CD14-positive monocyte (primary cell): ENCODE results near the gene WEE2. TPM values are rescaled to one million over a fixed set of nuclear protein-coding genes. Genes with fewer than 3 reads are reported as not detected.
A peak's percentile ranks its signal among the peaks of the same experiment; 100 is the strongest.

Experiments used
- DNase-seq, 3 donors: peaks; one replicate each; pipeline ENCODE4 v3.0.0-alpha.2; 2011 to 2022
- H2AFZ ChIP-seq: 2 replicates; pipeline ENCODE4 v1.6.0; 2012; ENCODE audit warnings: mild to moderate bottlenecking, low read depth, low read length, inconsistent platforms; ENCODE audit not compliant: insufficient read depth, poor library complexity, severe bottlenecking
- H3K27ac ChIP-seq, 2 donors: 1 replicate in 1 of 2; 2 replicates in 1 of 2; pipeline ENCODE4 v1.5.1; 2012 to 2013; ENCODE audit warnings: low read length in 2 of 2, control low read depth in 1 of 2, inconsistent platforms in 1 of 2, low read depth in 1 of 2, mild to moderate bottlenecking in 1 of 2
- H3K27me3 ChIP-seq, 2 donors: one replicate each; pipeline versions ENCODE4 v1.6.0 to v1.6.1; 2011 to 2013; ENCODE audit warnings: low read length in 2 of 2; ENCODE audit not compliant: control insufficient read depth in 2 of 2, insufficient read depth in 2 of 2
- H3K36me3 ChIP-seq, 2 donors: replicated peaks in 1 of 2; 1 replicate in 1 of 2; 2 replicates in 1 of 2; pipeline versions ENCODE4 v1.5.1 to v1.6.1; 2012 to 2013; ENCODE audit warnings: low read length in 2 of 2, control low read depth in 1 of 2, inconsistent platforms in 1 of 2, mild to moderate bottlenecking in 1 of 2; ENCODE audit not compliant: insufficient read depth in 2 of 2, control insufficient read depth in 1 of 2
- H3K4me1 ChIP-seq, 2 donors: 1 replicate in 1 of 2; 2 replicates in 1 of 2; pipeline versions ENCODE4 v1.5.1 to v1.6.1; 2012 to 2013; ENCODE audit warnings: low read length in 2 of 2, control low read depth in 1 of 2, inconsistent platforms in 1 of 2, mild to moderate bottlenecking in 1 of 2, moderate library complexity in 1 of 2; ENCODE audit not compliant: insufficient read depth in 2 of 2, control insufficient read depth in 1 of 2
- H3K4me2 ChIP-seq: replicated peaks from 2 replicates; pipeline ENCODE3; 2012; ENCODE audit warnings: low read length, moderate library complexity, mild to moderate bottlenecking; ENCODE audit not compliant: poor library complexity, severe bottlenecking; ENCODE audit errors: extremely low read depth
- H3K4me3 ChIP-seq, 3 experiments: fragments of 200-600 bp in 1 of 3; sonication (generic) in 1 of 3; replicated peaks in 1 of 3; 1 replicate in 2 of 3; 2 replicates in 1 of 3; pipeline ENCODE4 v1.5.1; 2011 to 2013; ENCODE audit warnings: low read length in 3 of 3, mild to moderate bottlenecking in 3 of 3, control low read depth in 2 of 3, low read depth in 2 of 3, inconsistent platforms in 1 of 3, moderate library complexity in 1 of 3
- H3K79me2 ChIP-seq: 2 replicates; pipeline ENCODE4 v1.6.0; 2012; ENCODE audit warnings: mild to moderate bottlenecking, control low read depth, inconsistent platforms, low read length, moderate library complexity; ENCODE audit not compliant: insufficient read depth
- H3K9ac ChIP-seq: 2 replicates; pipeline ENCODE4 v1.6.0; 2017; ENCODE audit warnings: low read length, mild to moderate bottlenecking; ENCODE audit not compliant: insufficient read depth, poor library complexity, severe bottlenecking
- H3K9me3 ChIP-seq, 2 donors: replicated peaks in 1 of 2; 1 replicate in 1 of 2; 2 replicates in 1 of 2; pipeline versions ENCODE4 v1.5.1 to v1.6.1; 2012 to 2013; ENCODE audit warnings: low read length in 2 of 2, control low read depth in 1 of 2; ENCODE audit not compliant: control insufficient read depth in 1 of 2, insufficient read depth in 1 of 2
- H4K20me1 ChIP-seq: 2 replicates; pipeline ENCODE4 v1.6.0; 2012; ENCODE audit warnings: mild to moderate bottlenecking, low read length, control low read depth, moderate library complexity; ENCODE audit not compliant: insufficient read depth
- H3K27ac Mint-ChIP-seq, 7 donors: one replicate each; pipeline ENCODE4 v1.8.0; 2020; ENCODE audit warnings: mild to moderate bottlenecking in 7 of 7, mixed read lengths in 7 of 7, moderate library complexity in 6 of 7, inconsistent platforms in 2 of 7
- H3K27me3 Mint-ChIP-seq, 3 donors: one replicate each; pipeline ENCODE4 v1.8.0; 2021 to 2022; ENCODE audit warnings: low read depth in 3 of 3, mild to moderate bottlenecking in 3 of 3, mixed read lengths in 3 of 3, moderate library complexity in 3 of 3, inconsistent platforms in 1 of 3
- H3K36me3 Mint-ChIP-seq, 2 donors: one replicate each; pipeline ENCODE4 v1.8.0; 2020; ENCODE audit warnings: mixed read lengths in 2 of 2, inconsistent platforms in 1 of 2, mild to moderate bottlenecking in 1 of 2
- H3K4me1 Mint-ChIP-seq: one replicate; pipeline ENCODE4 v1.8.0; 2020; ENCODE audit warnings: mild to moderate bottlenecking, mixed read lengths
- H3K4me3 Mint-ChIP-seq, 2 donors: one replicate each; pipeline ENCODE4 v1.8.0; 2020; ENCODE audit warnings: mild to moderate bottlenecking in 2 of 2, mixed read lengths in 2 of 2, moderate library complexity in 1 of 2
- H3K9me3 Mint-ChIP-seq, 7 donors: one replicate each; pipeline ENCODE4 v1.8.0; 2020 to 2022; ENCODE audit warnings: mixed read lengths in 7 of 7, mild to moderate bottlenecking in 6 of 7, moderate library complexity in 6 of 7, inconsistent platforms in 2 of 7
- WGBS: methylation state at CpG from one replicate; pipeline ENCODE4 v1.1.5; 2013; ENCODE audit warnings: missing lambda C conversion rate; ENCODE audit not compliant: insufficient coverage; 5-methylcytosine and 5-hydroxymethylcytosine counted together
- intact Hi-C, 2 donors: fragments of 100-400 bp; cut with micrococcal nuclease; formaldehyde crosslinking; loops; one replicate each; pipeline versions ENCODE4 v1.15.0 to v1.15.1; 2023
- polyA plus RNA-seq, 3 donors: library from polyadenylated mRNA; depleted of rRNA in 1 of 3; unstranded in 2 of 3; stranded (reverse) in 1 of 3; fragments of 300-500 nt in 2 of 3; fragments of >200 nt in 1 of 3; fragmentation: Illumina TruSeq in 2 of 3; gene quantifications; 1 replicate in 2 of 3; 2 replicates in 1 of 3; pipeline ENCODE4 v1.2.3, GENCODE V29; 2012 to 2021
- TF ChIP-seq, protein P1 (sequence below): fragments of 200-600 bp; IDR thresholded peaks from one replicate; pipeline ENCODE4 v1.8.0; 2022; ENCODE audit warnings: antibody characterized with exemption, mild to moderate bottlenecking

WEE2 gene
- polyA plus RNA-seq, 3 donors: not detected

DNA sequence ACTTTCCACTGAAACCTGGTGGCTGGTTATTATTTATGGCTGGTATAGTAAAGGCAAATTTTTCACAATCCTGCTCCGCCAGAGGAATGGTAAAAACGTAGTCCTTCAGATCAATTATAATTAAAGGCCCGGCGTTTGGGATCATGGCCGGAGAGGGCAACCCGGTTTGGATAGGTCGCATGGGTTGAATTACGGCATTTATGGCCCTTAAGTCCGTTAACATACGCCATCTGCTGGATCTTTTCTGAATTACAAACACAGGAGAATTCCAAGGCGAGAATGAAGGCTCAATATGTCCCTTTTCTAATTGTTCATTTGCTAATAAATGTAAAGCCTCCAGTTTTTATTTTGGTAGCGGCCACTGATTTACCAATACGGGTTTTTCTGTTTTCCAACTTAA, 44.5 kb downstream of the WEE2 start:
- Mint-ChIP-seq H3K4me3 (no peak overlapping the region), H3K36me3 (peaks cover 76 to 87% of the 10 kb centered on the region in 2 donors), H3K9me3 (peaks cover 19 to 30% (median 25%) of the 10 kb centered on the region in 7 donors), H3K27me3 (no peaks in the 10 kb centered on the region), H3K4me1 (no peaks in the 10 kb centered on the region), H3K27ac (no peak overlapping the region)
- Histone ChIP-seq H3K4me1 (no peaks in the 10 kb centered on the region), H4K20me1 (no peaks in the 10 kb centered on the region), H3K9me3 (peaks cover 17 to 36% of the 10 kb centered on the region in 2 donors), H3K9ac (no peak overlapping the region), H3K4me2 (no peak overlapping the region), H2AFZ (no peak overlapping the region), H3K36me3 (peaks cover 66 to 93% of the 10 kb centered on the region in 2 donors), H3K79me2 (no peaks in the 10 kb centered on the region), H3K27me3 (no peaks in the 10 kb centered on the region), H3K27ac (no peak overlapping the region), H3K4me3 (no peak overlapping the region)
- intact Hi-C loops: loop anchor here in 1 of 2 donors (5.0 kb wide), 1 partner anchor 435 kb away; no protein-coding TSS in a partner anchor
- TF ChIP-seq, protein P1, sequence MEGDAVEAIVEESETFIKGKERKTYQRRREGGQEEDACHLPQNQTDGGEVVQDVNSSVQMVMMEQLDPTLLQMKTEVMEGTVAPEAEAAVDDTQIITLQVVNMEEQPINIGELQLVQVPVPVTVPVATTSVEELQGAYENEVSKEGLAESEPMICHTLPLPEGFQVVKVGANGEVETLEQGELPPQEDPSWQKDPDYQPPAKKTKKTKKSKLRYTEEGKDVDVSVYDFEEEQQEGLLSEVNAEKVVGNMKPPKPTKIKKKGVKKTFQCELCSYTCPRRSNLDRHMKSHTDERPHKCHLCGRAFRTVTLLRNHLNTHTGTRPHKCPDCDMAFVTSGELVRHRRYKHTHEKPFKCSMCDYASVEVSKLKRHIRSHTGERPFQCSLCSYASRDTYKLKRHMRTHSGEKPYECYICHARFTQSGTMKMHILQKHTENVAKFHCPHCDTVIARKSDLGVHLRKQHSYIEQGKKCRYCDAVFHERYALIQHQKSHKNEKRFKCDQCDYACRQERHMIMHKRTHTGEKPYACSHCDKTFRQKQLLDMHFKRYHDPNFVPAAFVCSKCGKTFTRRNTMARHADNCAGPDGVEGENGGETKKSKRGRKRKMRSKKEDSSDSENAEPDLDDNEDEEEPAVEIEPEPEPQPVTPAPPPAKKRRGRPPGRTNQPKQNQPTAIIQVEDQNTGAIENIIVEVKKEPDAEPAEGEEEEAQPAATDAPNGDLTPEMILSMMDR: peak; percentile 37
- 97% methylated on average over 10 of the region's 13 CpGs for WGBS
- DNase-seq: no peak

DNA sequence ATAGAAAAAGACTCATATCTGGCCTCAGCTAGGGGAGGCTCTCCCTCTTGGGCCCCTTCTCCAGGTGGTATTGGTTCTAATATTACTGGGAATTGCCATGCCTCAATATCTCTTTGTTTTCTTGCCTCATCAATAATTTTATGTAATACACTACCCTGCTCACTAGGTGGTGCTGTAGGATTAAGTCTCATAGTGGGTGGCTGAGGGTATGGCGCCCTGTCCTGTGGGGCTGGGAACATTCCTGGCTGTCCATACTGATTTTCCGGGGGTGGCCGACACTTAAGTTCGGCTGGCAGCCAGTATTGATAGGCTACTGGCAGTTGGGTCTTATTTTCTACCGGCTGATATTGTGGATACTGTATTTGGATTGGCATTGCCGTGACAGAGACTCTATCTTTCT, 46.8 kb downstream of the WEE2 start:
- no peak overlapping the region for H3K4me3 Mint-ChIP-seq
- Histone ChIP-seq H3K79me2 (no peaks in the 10 kb centered on the region), H3K4me2 (no peak overlapping the region), H3K4me3 (no peak overlapping the region), H3K27me3 (no peaks in the 10 kb centered on the region), H2AFZ (no peak overlapping the region), H4K20me1 (no peaks in the 10 kb centered on the region), H3K9me3 (peaks cover 17 to 33% of the 10 kb centered on the region in 2 donors), H3K9ac (no peak overlapping the region), H3K36me3 (peaks cover 60 to 90% of the 10 kb centered on the region in 2 donors), H3K4me1 (no peaks in the 10 kb centered on the region), H3K27ac (no peak overlapping the region)
- H3K36me3 Mint-ChIP-seq: peaks cover 81 to 86% of the 10 kb centered on the region in 2 donors
- peak; percentile 6 to 39 (median 37) for DNase-seq
- H3K4me1 Mint-ChIP-seq: no peaks in the 10 kb centered on the region
- H3K27ac Mint-ChIP-seq: peak overlapping the region in 1 of 7 donors; percentile 47
- no peaks in the 10 kb centered on the region for H3K27me3 Mint-ChIP-seq
- intact Hi-C loops: loop anchor here in 1 of 2 donors (5.0 kb wide), 1 partner anchor 432 kb away; no protein-coding TSS in a partner anchor
- TF ChIP-seq, protein P1: peak; percentile 73
- WGBS: no CpG with 5 or more reads among the region's 6 CpGs
- peaks cover 19 to 28% (median 25%) of the 10 kb centered on the region in 7 donors for H3K9me3 Mint-ChIP-seq
